Measurements from ENCODE around the gene ENO3.

DNA sequence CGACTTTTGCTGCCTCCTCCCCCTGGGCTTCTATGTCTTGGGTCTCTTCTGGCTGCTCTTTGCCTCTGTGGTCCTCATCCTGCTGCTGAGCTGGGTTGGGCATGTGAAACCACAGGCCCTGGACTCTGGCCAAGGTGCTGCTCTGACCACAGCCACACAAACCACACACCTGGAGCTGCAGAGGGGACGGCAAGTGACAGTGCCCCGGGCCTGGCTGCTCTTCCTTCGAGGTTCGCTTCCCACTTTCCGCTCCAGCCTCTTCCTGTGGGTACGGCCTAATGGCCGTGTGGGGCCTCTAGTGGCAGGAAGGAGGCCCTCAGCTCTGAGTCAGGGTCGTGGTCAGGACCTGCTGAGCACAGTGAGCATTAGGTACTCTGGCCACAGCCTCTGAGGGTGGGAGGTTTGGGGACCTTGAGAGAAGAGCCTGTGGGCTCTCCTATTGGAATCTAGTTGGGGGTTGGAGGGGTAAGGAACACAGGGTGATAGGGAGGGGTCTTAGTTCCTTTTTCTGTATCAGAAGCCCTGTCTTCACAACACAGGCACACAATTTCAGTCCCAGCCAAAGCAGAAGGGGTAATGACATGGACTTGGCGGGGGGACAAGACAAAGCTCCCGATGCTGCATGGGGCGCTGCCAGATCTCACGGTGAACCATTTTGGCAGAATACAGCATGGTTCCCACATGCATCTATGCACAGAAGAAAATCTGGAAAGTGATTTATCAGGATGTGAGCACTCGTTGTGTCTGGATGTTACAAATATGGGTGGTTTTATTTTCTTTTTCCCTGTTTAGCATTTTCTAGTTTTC is 16.5 kb upstream of the ENO3 start:
- TF ChIP-seq, protein P1, sequence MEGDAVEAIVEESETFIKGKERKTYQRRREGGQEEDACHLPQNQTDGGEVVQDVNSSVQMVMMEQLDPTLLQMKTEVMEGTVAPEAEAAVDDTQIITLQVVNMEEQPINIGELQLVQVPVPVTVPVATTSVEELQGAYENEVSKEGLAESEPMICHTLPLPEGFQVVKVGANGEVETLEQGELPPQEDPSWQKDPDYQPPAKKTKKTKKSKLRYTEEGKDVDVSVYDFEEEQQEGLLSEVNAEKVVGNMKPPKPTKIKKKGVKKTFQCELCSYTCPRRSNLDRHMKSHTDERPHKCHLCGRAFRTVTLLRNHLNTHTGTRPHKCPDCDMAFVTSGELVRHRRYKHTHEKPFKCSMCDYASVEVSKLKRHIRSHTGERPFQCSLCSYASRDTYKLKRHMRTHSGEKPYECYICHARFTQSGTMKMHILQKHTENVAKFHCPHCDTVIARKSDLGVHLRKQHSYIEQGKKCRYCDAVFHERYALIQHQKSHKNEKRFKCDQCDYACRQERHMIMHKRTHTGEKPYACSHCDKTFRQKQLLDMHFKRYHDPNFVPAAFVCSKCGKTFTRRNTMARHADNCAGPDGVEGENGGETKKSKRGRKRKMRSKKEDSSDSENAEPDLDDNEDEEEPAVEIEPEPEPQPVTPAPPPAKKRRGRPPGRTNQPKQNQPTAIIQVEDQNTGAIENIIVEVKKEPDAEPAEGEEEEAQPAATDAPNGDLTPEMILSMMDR (IDR thresholded peaks at IDR 0.05) = no peak
- TF ChIP-seq POLR2A (IDR thresholded peaks at IDR 0.05) = no peak
